CD4-positive, alpha-beta T cell treated with Interleukin-1 beta for 1 hour (primary cell): ENCODE measurements around the gene RAB28.

Source experiments
- DNase-seq, 2 donors: peaks; one replicate each; pipeline ENCODE4 v3.0.0-alpha.2; 2020 to 2022

RAB28 gene

GRCh38 chr4:13504374-13504773 lies 20.2 kb upstream of the RAB28 start:
- no peak for DNase-seq

- DNase-seq, result no peak
These were observed 14.3 kb upstream of the RAB28 start for GRCh38 chr4:13498469-13498868.

GRCh38 chr4:13496605-13497004 lies 12.5 kb upstream of the RAB28 start:
- no peak for DNase-seq

GRCh38 chr4:13495753-13496152 lies 11.6 kb upstream of the RAB28 start:
- no peak for DNase-seq

- DNase-seq, result no peak
These were observed 9.7 kb upstream of the RAB28 start for GRCh38 chr4:13493793-13494192.

- no peak for DNase-seq
These were observed 8.6 kb upstream of the RAB28 start for GRCh38 chr4:13492747-13493146.

- peak; percentile 66 to 71 for DNase-seq
These were observed 645 bp upstream of the RAB28 start for GRCh38 chr4:13484749-13485221.

GRCh38 chr4:13483768-13484121 lies 395 bp downstream of the RAB28 start:
- peak; percentile 5 to 21 for DNase-seq

GRCh38 chr4:13483136-13483767 lies 888 bp downstream of the RAB28 start:
- peak in 1 of 2 donors; percentile 4 for DNase-seq

- DNase-seq, result no peak
These were observed 2.6 kb downstream of the RAB28 start for GRCh38 chr4:13481569-13481968.

GRCh38 chr4:13478707-13479106 lies 5.4 kb downstream of the RAB28 start:
- no peak for DNase-seq

- no peak for DNase-seq
These were observed 6.0 kb downstream of the RAB28 start for GRCh38 chr4:13478131-13478530.

- no peak for DNase-seq
These were observed 7.2 kb downstream of the RAB28 start for GRCh38 chr4:13476915-13477314.

- DNase-seq, result no peak
These were observed 8.0 kb downstream of the RAB28 start for GRCh38 chr4:13476152-13476551.

GRCh38 chr4:13471400-13471799 lies 12.7 kb downstream of the RAB28 start:
- DNase-seq, result no peak

- DNase-seq, result no peak
These were observed 13.8 kb downstream of the RAB28 start for GRCh38 chr4:13470379-13470778.

- no peak for DNase-seq
These were observed 19.2 kb downstream of the RAB28 start for GRCh38 chr4:13464973-13465372.

- DNase-seq, result no peak
These were observed 19.6 kb downstream of the RAB28 start for GRCh38 chr4:13464543-13464942.

GRCh38 chr4:13461191-13461905 lies 22.8 kb downstream of the RAB28 start:
- no peak for DNase-seq

GRCh38 chr4:13455411-13455810 lies 28.7 kb downstream of the RAB28 start:
- DNase-seq, result no peak

- no peak for DNase-seq
These were observed 29.4 kb downstream of the RAB28 start for GRCh38 chr4:13454786-13455185.

- DNase-seq, result peak in 1 of 2 donors; percentile 12
These were observed 31.1 kb downstream of the RAB28 start for GRCh38 chr4:13452927-13453579.

- DNase-seq, result no peak
These were observed 34.5 kb downstream of the RAB28 start for GRCh38 chr4:13449590-13449989.
